Neural cell (in vitro differentiated cells): ENCODE results near the gene MTF2. TPM values are rescaled to one million over a fixed set of nuclear protein-coding genes. Genes with fewer than 3 reads are reported as not detected.

Experiments used
- H2AFZ ChIP-seq: fragments of 200-600, 300-800 bp; sonication (generic), shearing (Covaris generic); 2 replicates; pipeline ENCODE4 v1.6.0; 2014; ENCODE audit warnings: low read depth, mild to moderate bottlenecking, antibody characterized with exemption, low read length, moderate library complexity
- H3F3A ChIP-seq: fragments of 200-600 bp; shearing (Covaris generic); 2 replicates; pipeline ENCODE4 v1.6.1; 2016; ENCODE audit warnings: mild to moderate bottlenecking, moderate library complexity, mixed read lengths, antibody characterized with exemption, low read length; ENCODE audit not compliant: insufficient read depth, poor library complexity, severe bottlenecking
- H3K27ac ChIP-seq: fragments of 200-600, 300-800 bp; sonication (generic), shearing (Covaris generic); 2 replicates; pipeline ENCODE4 v1.5.1; 2014; ENCODE audit warnings: mild to moderate bottlenecking, low read length, moderate library complexity
- H3K27me3 ChIP-seq: fragments of 300-800, 200-600 bp; sonication (generic), shearing (Covaris generic); 2 replicates; pipeline ENCODE4 v1.6.0; 2014; ENCODE audit warnings: mild to moderate bottlenecking, low read depth, low read length, moderate library complexity; ENCODE audit not compliant: insufficient read depth
- H3K36me3 ChIP-seq: fragments of 300-800, 200-600 bp; sonication (generic), shearing (Covaris generic); 2 replicates; pipeline ENCODE4 v1.5.1; 2014; ENCODE audit warnings: mild to moderate bottlenecking, antibody characterized with exemption, low read length, moderate library complexity; ENCODE audit not compliant: insufficient read depth
- H3K4me2 ChIP-seq: fragments of 300-800, 200-600 bp; sonication (generic), shearing (Covaris generic); 2 replicates; pipeline ENCODE4 v1.6.0; 2014; ENCODE audit warnings: mild to moderate bottlenecking, low read length
- H3K4me3 ChIP-seq: fragments of 300-800, 200-600 bp; sonication (generic), shearing (Covaris generic); 2 replicates; pipeline ENCODE4 v1.5.1; 2014; ENCODE audit warnings: mild to moderate bottlenecking, low read length, moderate library complexity
- H3K79me2 ChIP-seq: fragments of 200-600 bp; shearing (Covaris generic); replicated peaks from 2 replicates; pipeline ENCODE4 v1.6.0; 2014; ENCODE audit warnings: mild to moderate bottlenecking, low read length, moderate library complexity; ENCODE audit not compliant: insufficient read depth
- H3K9ac ChIP-seq: fragments of 300-800, 200-600 bp; sonication (generic), shearing (Covaris generic); 2 replicates; pipeline ENCODE4 v1.6.1; 2016; ENCODE audit warnings: mild to moderate bottlenecking, low read length, mixed read lengths
- H3K9me2 ChIP-seq: fragments of 200-600 bp; shearing (Covaris generic); 2 replicates; pipeline ENCODE4 v1.6.1; 2016; ENCODE audit warnings: mild to moderate bottlenecking, low read length, mixed read lengths; ENCODE audit not compliant: insufficient read depth
- H3K9me3 ChIP-seq: fragments of 200-600, 300-800 bp; sonication (generic), shearing (Covaris generic); 2 replicates; pipeline ENCODE4 v1.6.1; 2016; ENCODE audit warnings: mild to moderate bottlenecking, mixed run types, low read length, moderate library complexity, mixed read lengths
- H4K20me1 ChIP-seq: fragments of 200-600 bp; shearing (Covaris generic); 2 replicates; pipeline ENCODE4 v1.6.1; 2016; ENCODE audit warnings: mild to moderate bottlenecking, mixed run types; ENCODE audit not compliant: insufficient read depth
- CTCF ChIP-seq: fragments of 450-650 bp; IDR thresholded peaks from 2 replicates; pipeline ENCODE4 v1.5.1; 2014; ENCODE audit warnings: antibody characterized with exemption, mild to moderate bottlenecking, moderate library complexity; ENCODE audit not compliant: poor library complexity, severe bottlenecking
- EP300 ChIP-seq: fragments of 450-650 bp; conservative IDR thresholded peaks from 2 replicates; pipeline ENCODE4 v1.6.1; 2014; ENCODE audit warnings: antibody characterized with exemption, mild to moderate bottlenecking, moderate library complexity; ENCODE audit not compliant: poor library complexity, severe bottlenecking
- EZH2 ChIP-seq: fragments of 200-600, 300-800 bp; shearing (Covaris generic), sonication (generic); IDR thresholded peaks from 2 replicates; pipeline ENCODE4 v1.6.1; 2014; ENCODE audit warnings: antibody characterized with exemption, low read length, borderline replicate concordance, mild to moderate bottlenecking; ENCODE audit not compliant: insufficient read depth, poor library complexity, severe bottlenecking
- MXI1 ChIP-seq: fragments of 450-650 bp; conservative IDR thresholded peaks from 2 replicates; pipeline ENCODE4 v1.6.1; 2014; ENCODE audit warnings: antibody characterized with exemption, mild to moderate bottlenecking; ENCODE audit not compliant: poor library complexity, severe bottlenecking
- POLR2AphosphoS5 ChIP-seq: IDR thresholded peaks from 2 replicates; pipeline ENCODE4 v1.6.1; 2012
- RAD21 ChIP-seq: fragments of 450-650 bp; conservative IDR thresholded peaks from 2 replicates; pipeline ENCODE4 v1.6.1; 2014; ENCODE audit warnings: antibody characterized with exemption, mild to moderate bottlenecking, moderate library complexity
- REST ChIP-seq: IDR thresholded peaks from 2 replicates; pipeline ENCODE4 v1.6.1; 2012; ENCODE audit warnings: borderline replicate concordance
- SMC3 ChIP-seq: fragments of 450-650 bp; conservative IDR thresholded peaks from 2 replicates; pipeline ENCODE4 v1.6.1; 2014; ENCODE audit warnings: antibody characterized with exemption, mild to moderate bottlenecking, moderate library complexity; ENCODE audit not compliant: poor library complexity
- TAF1 ChIP-seq: IDR thresholded peaks from 2 replicates; pipeline ENCODE4 v1.6.1; 2012; ENCODE audit warnings: low read depth
- polyA plus RNA-seq: library from polyadenylated mRNA; depleted of rRNA; stranded (reverse); fragments of >200 nt; gene quantifications from 2 replicates; pipeline ENCODE4 v1.2.3, GENCODE V29; 2014

Gene MTF2
- polyA plus RNA-seq, 1 donor from 2014 or later = 124 TPM

- Histone ChIP-seq H3K9ac (no peak overlapping the region), H2AFZ (no peak overlapping the region), H3F3A (no peaks in the 10 kb centered on the region), H3K9me2 (no peaks in the 10 kb centered on the region), H3K27ac (no peak overlapping the region), H3K9me3 (no peaks in the 10 kb centered on the region), H3K36me3 (no peaks in the 10 kb centered on the region), H3K27me3 (no peaks in the 10 kb centered on the region), H4K20me1 (no peaks in the 10 kb centered on the region), H3K4me3 (no peak overlapping the region), H3K79me2 (no peaks in the 10 kb centered on the region), H3K4me2 (no peak overlapping the region)
- TF ChIP-seq MXI1 (no peak), RAD21 (peak; percentile 71), SMC3 (peak; percentile 76), CTCF (peak; percentile 67), TAF1 (no peak), POLR2AphosphoS5 (no peak)
Measured at GRCh38 chr1:93061895-93062792, 16.9 kb upstream of the MTF2 start.

GRCh38 chr1:93076268-93076667, 2.8 kb upstream of the MTF2 start:
- peaks cover 21% of the 10 kb centered on the region for H3K79me2 ChIP-seq
- no peak overlapping the region for H3K9ac ChIP-seq
- H2AFZ ChIP-seq = no peak overlapping the region
- H4K20me1 ChIP-seq = peaks cover 5% of the 10 kb centered on the region
- no peak for TF ChIP-seq EZH2
- no peak for TF ChIP-seq REST
- TF ChIP-seq RAD21 = no peak
- TF ChIP-seq MXI1 = no peak
- no peak for TF ChIP-seq CTCF
- TF ChIP-seq SMC3 = no peak
- no peak for TF ChIP-seq EP300
- no peak for TF ChIP-seq TAF1
- TF ChIP-seq POLR2AphosphoS5 = no peak
- no peak overlapping the region for H3K4me2 ChIP-seq
- no peaks in the 10 kb centered on the region for H3K9me3 ChIP-seq
- no peak overlapping the region for H3K4me3 ChIP-seq
- H3K9me2 ChIP-seq = no peaks in the 10 kb centered on the region
- no peaks in the 10 kb centered on the region for H3K27me3 ChIP-seq
- H3K36me3 ChIP-seq = no peaks in the 10 kb centered on the region
- H3F3A ChIP-seq = no peaks in the 10 kb centered on the region
- H3K27ac ChIP-seq = no peak overlapping the region
